Breast epithelium (tissue), 3 donors: ENCODE measurements around the gene IQCN.

Source experiments
- CTCF ChIP-seq, 3 donors: fragments of 450-650 bp; IDR thresholded peaks; one replicate each; pipeline ENCODE4 v1.5.1; 2016 to 2017; ENCODE audit warnings: antibody characterized with exemption in 3 of 3, mild to moderate bottlenecking in 3 of 3, moderate library complexity in 3 of 3
- POLR2A ChIP-seq: fragments of 450-650 bp; IDR thresholded peaks from one replicate; pipeline ENCODE4 v1.6.1; 2016; ENCODE audit warnings: antibody characterized with exemption, mild to moderate bottlenecking, moderate library complexity
- POLR2AphosphoS5 ChIP-seq, 3 donors: sonication (generic); formaldehyde crosslinking; IDR thresholded peaks; one replicate each; pipeline ENCODE4 v1.6.1; 2017; ENCODE audit warnings: antibody characterized with exemption in 3 of 3

- TF ChIP-seq CTCF (IDR thresholded peaks at IDR 0.05): no peak
- no peak for TF ChIP-seq POLR2A
- TF ChIP-seq POLR2AphosphoS5 (IDR thresholded peaks at IDR 0.05): no peak
Observed at GRCh38 chr19:18319591-18320135, 45.4 kb upstream of the IQCN start.
